OCI-LY1 (cell line): ENCODE results near the gene RFX6.

Source experiments
- H2AFZ ChIP-seq: fragments of 200-600 bp; sonication (generic), shearing (Covaris generic); 2 replicates; pipeline ENCODE4 v1.6.0; 2014; ENCODE audit warnings: antibody characterized with exemption, mild to moderate bottlenecking, low read length
- H3F3A ChIP-seq: fragments of 200-600 bp; sonication (generic), shearing (Covaris generic); 2 replicates; pipeline ENCODE4 v1.6.0; 2014; ENCODE audit warnings: mild to moderate bottlenecking, antibody characterized with exemption, low read length, moderate library complexity; ENCODE audit not compliant: insufficient read depth
- H3K27ac ChIP-seq: fragments of 200-600 bp; sonication (generic); 2 replicates; pipeline ENCODE4 v1.5.1; 2014; ENCODE audit warnings: low read length, mixed run types, mild to moderate bottlenecking, low read depth; ENCODE audit not compliant: poor library complexity, severe bottlenecking
- H3K27me3 ChIP-seq: fragments of 200-600 bp; sonication (generic); 2 replicates; pipeline ENCODE4 v1.6.0; 2014; ENCODE audit warnings: antibody characterized with exemption, mild to moderate bottlenecking, low read length, moderate library complexity; ENCODE audit not compliant: insufficient read depth
- H3K36me3 ChIP-seq: fragments of 200-600 bp; sonication (generic); 2 replicates; pipeline ENCODE4 v1.6.1; 2014; ENCODE audit warnings: mild to moderate bottlenecking, antibody characterized with exemption, low read length, moderate library complexity, mixed read lengths; ENCODE audit not compliant: insufficient read depth
- H3K4me1 ChIP-seq: fragments of 200-600 bp; sonication (generic); 2 replicates; pipeline ENCODE4 v1.5.1; 2014; ENCODE audit warnings: mild to moderate bottlenecking, low read length, moderate library complexity; ENCODE audit not compliant: insufficient read depth, severe bottlenecking
- H3K4me2 ChIP-seq: fragments of 200-600 bp; sonication (generic), shearing (Covaris generic); 2 replicates; pipeline ENCODE4 v1.6.1; 2014; ENCODE audit warnings: low read length
- H3K4me3 ChIP-seq: fragments of 200-600 bp; sonication (generic); 2 replicates; pipeline ENCODE4 v1.5.1; 2014; ENCODE audit warnings: low read length, low read depth, mild to moderate bottlenecking, mixed read lengths; ENCODE audit not compliant: poor library complexity, severe bottlenecking
- H3K79me2 ChIP-seq: fragments of 200-600 bp; shearing (Covaris generic); 2 replicates; pipeline ENCODE4 v1.6.1; 2016; ENCODE audit warnings: mixed run types, low read length, mixed read lengths; ENCODE audit not compliant: insufficient read depth
- H3K9ac ChIP-seq: fragments of 200-600 bp; sonication (generic), shearing (Covaris generic); 2 replicates; pipeline ENCODE4 v1.6.1; 2014; ENCODE audit warnings: mild to moderate bottlenecking, low read length, mixed read lengths
- H3K9me2 ChIP-seq: fragments of 200-600 bp; sonication (generic), shearing (Covaris generic); 2 replicates; pipeline ENCODE4 v1.6.1; 2014; ENCODE audit warnings: low read depth, mild to moderate bottlenecking, low read length, mixed read lengths
- H3K9me3 ChIP-seq: fragments of 200-600 bp; shearing (Covaris generic); 2 replicates; pipeline ENCODE4 v1.6.1; 2014; ENCODE audit warnings: low read length, mixed read lengths
- H4K20me1 ChIP-seq: fragments of 200-600 bp; sonication (generic), shearing (Covaris generic); 2 replicates; pipeline ENCODE4 v1.6.0; 2016; ENCODE audit warnings: mild to moderate bottlenecking, low read length; ENCODE audit not compliant: insufficient read depth
- CTCF ChIP-seq: fragments of 200-600 bp; sonication (generic), shearing (Covaris generic); IDR thresholded peaks from 2 replicates; pipeline ENCODE4 v1.5.1; 2017; ENCODE audit warnings: mild to moderate bottlenecking, antibody characterized with exemption, low read length, moderate library complexity, mixed read lengths
- EZH2 ChIP-seq: fragments of 200-600 bp; sonication (generic), shearing (Covaris generic); IDR thresholded peaks from 2 replicates; pipeline ENCODE4 v1.8.0; 2017; ENCODE audit warnings: borderline replicate concordance, mixed run types, mild to moderate bottlenecking, antibody characterized with exemption, low read length, moderate library complexity, mixed read lengths

RFX6 gene

GRCh38 chr6:116866281-116866871 lies 10.7 kb upstream of the RFX6 start:
- no peak overlapping the region; the same call in 1 of the 2 replicates for H2AFZ ChIP-seq
- no peaks in the 10 kb centered on the region for H3K9me3 ChIP-seq
- H3K9ac ChIP-seq, result no peak overlapping the region
- no peaks in the 10 kb centered on the region for H3K79me2 ChIP-seq
- H3F3A ChIP-seq, result no peaks in the 10 kb centered on the region
- no peak overlapping the region for H3K27ac ChIP-seq
- no peaks in the 10 kb centered on the region for H3K36me3 ChIP-seq
- no peak overlapping the region for H3K4me2 ChIP-seq
- H3K27me3 ChIP-seq, result no peaks in the 10 kb centered on the region
- H3K4me1 ChIP-seq, result no peaks in the 10 kb centered on the region
- H3K4me3 ChIP-seq, result no peak overlapping the region
- H4K20me1 ChIP-seq, result no peaks in the 10 kb centered on the region
- H3K9me2 ChIP-seq, result no peaks in the 10 kb centered on the region
- TF ChIP-seq EZH2 (no peak), CTCF (no peak)

GRCh38 chr6:116872771-116873170 lies 4.3 kb upstream of the RFX6 start:
- H3K4me2 ChIP-seq, result no peak overlapping the region
- H3K4me1 ChIP-seq, result no peaks in the 10 kb centered on the region
- no peak for TF ChIP-seq CTCF
- no peak for TF ChIP-seq EZH2
- no peak overlapping the region for H3K4me3 ChIP-seq
- H3K9me3 ChIP-seq, result no peaks in the 10 kb centered on the region
- no peaks in the 10 kb centered on the region for H3K36me3 ChIP-seq
- no peak overlapping the region for H2AFZ ChIP-seq
- no peaks in the 10 kb centered on the region for H3K27me3 ChIP-seq
- no peaks in the 10 kb centered on the region for H3F3A ChIP-seq
- no peaks in the 10 kb centered on the region for H4K20me1 ChIP-seq
- no peaks in the 10 kb centered on the region for H3K9me2 ChIP-seq
- H3K79me2 ChIP-seq, result no peaks in the 10 kb centered on the region
- no peak overlapping the region for H3K9ac ChIP-seq
- no peak overlapping the region for H3K27ac ChIP-seq

- Histone ChIP-seq H2AFZ (no peak overlapping the region), H3K36me3 (no peaks in the 10 kb centered on the region), H3K4me2 (no peak overlapping the region), H3K9ac (no peak overlapping the region), H3K9me3 (no peaks in the 10 kb centered on the region), H4K20me1 (no peaks in the 10 kb centered on the region), H3K27ac (no peak overlapping the region), H3F3A (no peaks in the 10 kb centered on the region), H3K79me2 (no peaks in the 10 kb centered on the region), H3K27me3 (no peaks in the 10 kb centered on the region), H3K4me1 (no peaks in the 10 kb centered on the region), H3K9me2 (no peaks in the 10 kb centered on the region), H3K4me3 (no peak overlapping the region)
- TF ChIP-seq EZH2 (no peak), CTCF (no peak)
These were observed 935 bp upstream of the RFX6 start for GRCh38 chr6:116876107-116876506.
